HG02870 (cell line): ENCODE measurements around the gene SHB.

ENCODE experiments used
- ATAC-seq: cut with Tn5 transposase; IDR thresholded peaks from one replicate; pipeline ENCODE4 v1.9.1; 2021; ENCODE audit warnings: mild to moderate bottlenecking, moderate library complexity; ENCODE audit not compliant: unreplicated experiment

SHB gene

DNA sequence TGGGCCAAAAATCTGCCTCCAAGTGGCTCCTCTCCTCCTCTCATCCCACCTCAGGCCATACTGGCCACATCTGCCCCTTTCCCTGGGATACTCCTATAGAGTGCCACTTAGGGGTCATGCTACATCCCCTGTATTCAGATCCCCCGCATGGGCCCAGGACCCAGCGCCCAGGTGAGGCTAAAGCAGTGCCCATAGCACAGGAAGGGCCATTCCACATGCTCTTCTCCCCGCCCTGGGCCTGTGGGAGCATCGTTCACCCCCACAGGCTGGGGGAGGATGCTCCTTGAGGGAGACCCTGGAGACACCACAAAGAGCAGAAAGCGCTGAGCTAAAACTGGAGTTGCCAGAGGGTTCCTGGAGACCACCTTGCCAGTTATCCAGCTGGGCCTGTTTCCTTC is 112.6 kb downstream of the SHB start:
- ATAC-seq = no peak

DNA sequence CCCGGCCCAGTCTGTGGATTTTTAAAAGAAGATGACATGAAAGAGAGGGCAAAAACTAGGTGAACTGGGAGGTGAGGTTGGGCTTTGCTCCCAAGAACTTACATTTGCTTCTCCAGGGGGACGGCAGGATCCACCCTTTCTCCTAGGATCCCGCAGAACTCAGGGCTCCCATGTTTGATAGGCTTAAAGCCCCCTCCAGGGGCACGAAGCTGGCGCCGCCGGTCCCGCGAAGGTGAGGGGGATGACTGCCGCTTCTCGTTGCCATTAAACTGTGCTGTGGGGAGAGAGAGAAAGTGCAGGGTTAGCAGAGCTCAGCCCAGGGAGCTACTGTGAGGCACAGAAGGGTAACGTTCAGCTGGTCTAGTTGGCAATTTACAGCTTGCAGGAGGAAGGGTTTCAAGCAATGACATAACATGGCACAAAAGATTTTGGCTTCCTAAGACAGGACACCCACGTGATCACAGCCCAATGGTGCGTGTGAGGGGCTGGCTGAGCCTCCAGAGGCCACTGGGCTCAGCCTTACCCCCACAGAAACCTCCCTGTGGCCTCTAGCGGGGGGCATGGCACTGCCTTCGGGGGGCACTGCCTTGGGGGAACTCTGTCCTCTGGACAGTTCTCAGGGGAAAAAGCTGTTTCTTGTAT is 113.1 kb downstream of the SHB start:
- ATAC-seq = no peak

DNA sequence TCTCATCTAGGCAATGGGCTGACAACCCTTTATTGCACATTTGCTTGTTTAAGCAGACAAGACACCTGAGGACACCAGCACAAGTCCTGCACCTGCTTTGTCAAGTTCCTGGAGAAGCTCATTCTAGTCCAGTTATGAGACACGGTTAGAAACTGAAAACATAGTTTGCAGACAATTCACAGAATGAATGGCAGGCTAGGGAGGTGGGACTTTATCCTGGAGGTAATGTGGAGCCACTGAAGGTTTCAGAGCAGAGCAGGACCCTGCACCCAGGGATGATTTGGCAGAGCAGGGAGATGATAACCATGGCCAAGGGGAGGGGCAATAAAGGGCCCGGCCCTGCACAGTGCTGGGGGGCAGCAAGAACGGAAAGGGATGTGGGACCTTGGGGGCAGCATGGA is 114.4 kb downstream of the SHB start:
- peak; percentile 65 for ATAC-seq

DNA sequence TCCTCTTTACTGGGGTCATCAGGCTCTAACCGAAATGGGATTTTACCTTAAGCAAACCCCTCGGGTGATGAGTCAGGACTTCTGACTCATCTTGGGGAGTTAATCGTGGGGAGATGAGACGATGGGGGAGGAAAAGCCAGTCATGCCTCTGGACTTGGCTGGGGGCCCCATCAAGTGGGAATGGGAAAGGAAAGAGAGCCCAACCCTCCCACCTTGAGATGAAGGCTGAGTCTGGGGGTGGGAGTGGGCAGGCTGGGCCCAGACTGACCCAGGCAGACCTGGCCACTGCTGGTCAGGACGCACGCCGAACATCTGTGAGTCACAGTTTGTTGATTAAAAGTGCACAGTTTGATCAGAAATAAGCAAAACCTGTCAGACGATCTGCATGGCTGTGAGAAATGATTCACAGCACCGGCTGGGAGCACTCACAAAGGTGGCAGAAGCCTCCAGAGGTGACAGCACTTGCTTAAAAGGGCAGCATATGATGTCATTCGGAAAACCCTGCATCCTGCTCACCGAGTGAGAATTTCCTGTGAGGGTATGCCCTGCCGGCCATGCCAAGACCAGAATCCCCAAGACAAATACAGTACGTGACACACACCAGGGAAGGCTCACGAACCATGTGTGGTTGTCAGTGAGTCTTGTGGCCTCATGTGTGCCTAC is 115.1 kb downstream of the SHB start:
- peak; percentile 53 for ATAC-seq

DNA sequence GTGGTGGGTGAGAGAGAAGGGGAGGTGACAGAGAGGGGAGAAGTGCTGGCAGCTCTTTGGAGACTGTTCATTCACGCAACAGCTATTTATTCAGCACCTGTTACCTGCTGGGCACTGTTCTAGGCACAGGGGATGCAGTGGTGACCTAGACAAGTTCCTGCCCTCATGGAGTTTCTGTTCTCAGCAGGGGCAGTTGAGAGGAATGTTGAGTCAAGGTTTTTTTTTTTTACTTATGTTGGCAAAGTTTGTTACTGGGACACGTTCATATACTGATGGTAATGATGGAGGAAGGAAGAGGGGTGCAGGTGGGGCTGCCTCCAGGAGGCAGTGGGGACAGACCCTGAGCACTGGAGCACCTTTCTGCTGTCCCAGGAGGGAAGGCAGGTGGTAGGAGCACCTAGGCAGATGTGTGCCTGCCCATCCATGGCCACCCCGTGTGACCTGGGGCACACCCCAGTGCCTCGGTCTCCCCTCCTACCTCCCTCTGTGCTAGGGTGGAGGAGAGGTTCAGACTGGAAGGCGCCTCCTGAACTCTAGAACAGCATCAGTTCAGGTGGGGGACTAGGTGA is 115.7 kb downstream of the SHB start:
- no peak for ATAC-seq

DNA sequence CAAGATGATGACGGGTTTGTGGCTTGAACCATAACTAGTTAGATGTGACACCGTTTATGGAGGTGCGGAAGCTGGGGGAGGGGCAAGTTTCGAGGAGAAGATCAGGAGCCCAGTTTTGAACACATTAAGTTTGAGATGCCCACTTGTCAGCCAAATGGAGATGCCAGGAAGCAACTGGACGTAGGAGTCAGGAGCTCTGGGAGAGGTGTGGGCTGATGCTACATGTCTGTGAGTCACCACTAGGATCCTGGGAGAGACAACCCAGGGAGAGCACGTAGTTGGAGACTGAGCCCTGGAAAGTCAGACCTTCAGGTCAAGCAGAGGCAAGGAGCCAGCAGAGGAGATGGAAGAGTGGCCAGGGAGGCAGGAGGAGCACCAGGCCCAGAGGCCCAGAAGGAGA is 116.3 kb downstream of the SHB start:
- ATAC-seq = no peak

DNA sequence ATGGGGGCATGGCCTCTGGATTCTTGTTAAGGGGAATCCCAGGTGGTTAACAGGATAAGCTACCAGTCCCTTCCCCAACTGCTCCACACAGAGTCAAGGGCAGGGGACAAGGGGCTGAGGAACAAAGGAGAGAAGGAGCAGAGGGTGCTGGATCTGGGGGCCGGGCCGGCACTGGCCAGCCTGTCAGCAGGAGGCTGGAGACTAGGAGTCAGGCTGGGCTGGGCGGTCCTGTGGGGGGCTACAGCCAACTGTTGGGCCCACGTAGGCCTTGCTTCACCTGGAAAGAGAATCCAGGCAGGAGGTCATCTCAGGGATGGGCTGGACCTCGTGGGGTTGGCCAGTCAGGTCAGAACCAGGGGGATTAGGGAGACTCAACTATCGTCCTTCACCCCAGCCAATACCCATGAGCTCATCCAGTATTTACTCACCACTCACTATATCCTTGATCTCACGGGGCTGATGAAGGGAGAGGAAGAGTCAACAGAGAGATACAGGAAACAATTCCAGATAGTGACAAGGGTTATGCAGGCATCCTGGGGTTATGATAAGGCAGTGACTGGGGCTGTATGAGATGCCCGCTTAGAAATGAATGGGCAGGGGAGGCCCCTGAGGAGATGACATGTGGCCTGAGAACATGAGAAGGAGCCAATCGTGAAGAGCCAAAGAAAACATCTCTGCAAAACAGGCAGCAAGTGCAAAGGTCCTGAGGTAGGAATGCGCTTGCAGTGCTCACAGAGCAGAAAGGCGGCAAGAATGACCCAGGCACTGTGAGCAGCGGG is 117.2 kb downstream of the SHB start:
- no peak for ATAC-seq

DNA sequence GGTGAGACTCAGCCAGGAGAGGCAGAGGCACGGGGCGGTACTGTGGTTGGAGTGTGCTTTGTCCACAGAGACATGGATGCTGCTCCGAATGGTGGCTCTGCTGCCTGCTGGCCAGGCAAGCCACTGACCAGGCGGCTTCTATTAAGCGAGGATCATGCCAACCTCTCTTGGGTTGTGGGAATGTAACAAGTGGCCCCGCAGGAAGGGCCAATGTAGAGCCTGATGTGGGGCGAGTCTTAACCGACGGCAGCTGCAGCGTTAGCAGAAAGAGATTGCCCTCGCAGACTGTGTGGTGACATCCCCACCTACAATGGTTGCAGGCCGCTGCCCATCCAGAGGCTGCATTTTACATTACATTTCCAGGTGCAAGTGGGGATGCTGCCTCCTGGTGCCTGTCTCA is 118.5 kb downstream of the SHB start:
- ATAC-seq = no peak

DNA sequence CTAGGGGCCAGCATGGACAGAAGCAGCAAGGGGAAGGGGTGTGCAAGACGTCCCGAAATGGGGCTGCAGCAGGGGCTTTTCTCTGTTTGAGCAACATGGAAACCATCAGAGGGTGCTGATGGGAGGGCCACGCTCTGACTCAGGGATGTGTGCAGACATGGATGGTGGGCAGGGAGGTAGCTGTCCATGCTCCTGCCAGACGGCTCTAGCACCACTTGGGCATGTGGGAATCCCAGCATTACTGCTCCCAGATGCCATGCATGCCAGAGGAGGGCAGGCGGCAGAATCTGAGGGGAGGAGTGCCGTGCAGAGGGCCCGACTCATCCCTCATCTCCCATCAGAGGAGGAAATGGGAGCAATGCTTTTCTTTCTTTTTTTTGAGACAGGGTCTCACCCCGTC is 119.5 kb downstream of the SHB start:
- ATAC-seq = no peak

DNA sequence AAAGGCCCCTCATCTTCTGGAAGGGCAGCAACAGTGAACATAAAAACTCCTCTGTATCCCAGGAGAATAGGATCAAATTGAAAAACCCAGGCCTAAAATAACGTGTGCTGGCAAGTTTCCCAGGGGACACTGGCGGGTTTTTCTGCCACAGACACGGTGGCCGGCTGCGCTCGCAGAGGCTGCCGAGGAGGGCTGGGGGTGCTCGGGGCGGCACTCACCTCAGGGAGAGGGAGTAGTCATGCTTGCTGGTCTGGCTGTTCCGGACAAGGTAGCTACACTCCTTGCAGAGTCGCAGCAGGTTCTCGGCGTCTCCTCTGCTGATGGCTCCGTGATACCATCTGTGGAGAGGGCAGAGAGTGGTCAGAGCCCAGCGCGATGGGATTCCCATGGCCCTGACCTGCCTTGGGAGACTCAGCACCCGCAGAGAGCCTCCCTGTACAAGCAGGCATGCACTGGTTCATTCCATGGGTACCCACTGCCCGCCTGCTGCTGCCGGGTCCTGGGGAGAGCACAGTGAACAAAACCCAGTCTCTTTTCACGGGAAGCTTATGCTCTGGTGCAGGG is 120.5 kb downstream of the SHB start:
- no peak for ATAC-seq

DNA sequence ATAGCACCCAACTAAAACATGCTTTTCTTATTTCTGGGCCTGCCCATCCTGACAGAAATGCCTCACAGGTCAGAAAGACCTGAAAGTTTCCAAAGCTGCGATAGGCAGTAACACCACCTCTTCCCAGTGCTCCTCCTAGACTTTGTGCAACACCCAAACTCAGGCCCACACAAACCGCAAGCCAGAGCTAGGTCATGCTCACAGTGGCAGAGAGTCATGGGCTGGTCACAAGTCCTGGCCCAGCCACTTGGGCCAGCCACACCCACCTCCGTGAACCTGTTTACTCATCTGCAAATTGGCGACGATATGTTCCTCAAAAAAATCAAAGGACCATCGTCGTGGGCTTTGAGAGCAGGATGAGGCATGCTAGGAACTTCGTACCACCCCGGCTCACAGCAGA is 121.0 kb downstream of the SHB start:
- ATAC-seq = no peak

DNA sequence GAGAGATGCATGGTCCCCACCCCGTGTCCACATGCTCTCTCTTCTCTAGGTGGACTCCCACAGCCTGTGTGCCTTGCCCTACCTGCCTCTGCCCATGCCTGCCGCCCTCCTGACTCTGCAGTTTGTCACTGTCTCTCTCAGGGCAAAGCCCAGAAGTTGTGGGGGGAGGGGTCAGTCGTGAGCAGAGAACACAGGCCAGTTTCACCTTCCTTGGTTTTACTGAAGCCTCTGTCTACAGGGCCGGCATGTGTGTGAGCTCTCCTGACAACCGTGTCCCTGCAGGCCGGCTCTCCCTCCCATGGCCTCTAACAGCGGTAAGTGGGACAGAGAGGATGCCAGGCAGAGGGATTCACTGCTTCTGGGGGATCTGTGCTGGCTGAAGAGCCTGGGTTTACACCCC is 121.6 kb downstream of the SHB start:
- ATAC-seq = no peak

DNA sequence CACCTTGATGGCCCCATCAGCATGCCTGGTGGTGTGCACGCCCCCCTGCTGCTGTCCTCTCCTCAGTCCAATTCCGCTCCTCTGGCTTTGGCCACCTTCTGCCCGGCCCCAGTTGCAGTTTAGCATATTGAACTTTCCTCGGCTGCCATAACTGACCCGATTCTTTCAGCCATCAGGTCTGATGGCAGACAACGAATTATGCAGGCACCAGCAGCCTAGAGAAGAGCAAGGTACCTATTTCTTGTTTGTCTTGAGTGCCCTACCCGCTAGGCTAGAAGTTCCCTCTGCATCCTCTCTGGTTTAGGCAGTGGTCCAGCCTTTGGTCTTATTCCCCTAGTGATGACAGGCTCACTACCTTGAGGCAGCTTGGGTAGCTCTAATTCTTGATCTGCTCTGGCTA is 122.1 kb downstream of the SHB start:
- ATAC-seq = no peak

DNA sequence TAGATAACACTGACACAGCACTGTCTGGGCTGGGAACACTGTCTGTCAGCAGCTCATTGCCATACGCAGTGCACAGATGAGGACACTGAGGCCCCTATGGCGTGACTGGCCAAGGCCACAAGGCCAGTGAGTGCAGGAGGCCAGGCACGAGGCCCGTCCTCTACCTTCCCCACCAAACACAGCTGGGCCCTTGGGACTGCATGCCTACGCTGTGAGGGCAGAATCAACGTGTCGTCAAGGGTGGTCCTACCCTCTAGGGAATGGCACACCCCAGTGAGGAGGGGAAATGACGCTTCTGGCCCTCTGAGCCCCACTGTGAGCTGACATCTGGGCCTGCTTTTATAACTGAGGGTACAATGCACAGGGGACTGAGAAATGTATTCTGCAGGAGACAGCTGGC is 123.0 kb downstream of the SHB start:
- ATAC-seq = no peak

DNA sequence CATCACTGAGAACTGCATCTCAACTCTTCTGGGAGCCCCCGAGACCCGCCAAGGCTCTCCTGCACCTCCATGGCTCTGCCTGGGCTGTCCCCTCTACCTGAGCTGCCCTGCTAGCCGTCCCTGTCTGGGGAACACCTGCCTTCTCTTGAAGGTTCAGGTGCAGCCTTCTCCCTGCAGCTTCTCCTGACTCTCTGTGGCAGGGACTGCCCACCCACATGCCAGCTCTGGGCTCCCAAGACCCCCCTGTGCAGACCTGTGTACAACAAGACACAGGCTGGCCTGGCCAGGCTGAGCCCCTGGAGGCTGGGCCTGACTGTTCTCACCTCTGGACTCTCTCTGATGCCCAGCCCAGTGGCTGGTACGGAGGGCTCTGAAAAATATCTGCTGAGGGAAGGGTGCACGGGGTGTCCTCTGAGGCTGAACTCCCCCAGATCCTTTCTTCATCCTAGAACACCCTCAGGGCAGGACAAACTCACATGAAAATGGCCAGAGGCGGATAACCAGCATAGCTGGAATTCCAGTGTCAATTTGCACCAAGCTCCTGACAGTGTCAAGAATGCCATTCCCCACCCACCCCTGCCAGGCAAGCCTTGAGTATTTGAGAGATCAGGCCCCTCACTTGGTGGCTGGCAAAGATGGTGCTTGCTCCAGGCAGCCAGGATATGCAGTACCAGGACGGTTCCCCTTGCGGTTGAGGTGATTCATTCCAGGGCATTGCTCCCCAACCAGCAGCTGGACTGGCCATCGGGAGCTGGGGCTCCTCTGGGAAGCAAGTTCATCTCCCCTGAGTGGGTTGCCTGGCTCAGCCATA is 124.2 kb downstream of the SHB start:
- no peak for ATAC-seq

DNA sequence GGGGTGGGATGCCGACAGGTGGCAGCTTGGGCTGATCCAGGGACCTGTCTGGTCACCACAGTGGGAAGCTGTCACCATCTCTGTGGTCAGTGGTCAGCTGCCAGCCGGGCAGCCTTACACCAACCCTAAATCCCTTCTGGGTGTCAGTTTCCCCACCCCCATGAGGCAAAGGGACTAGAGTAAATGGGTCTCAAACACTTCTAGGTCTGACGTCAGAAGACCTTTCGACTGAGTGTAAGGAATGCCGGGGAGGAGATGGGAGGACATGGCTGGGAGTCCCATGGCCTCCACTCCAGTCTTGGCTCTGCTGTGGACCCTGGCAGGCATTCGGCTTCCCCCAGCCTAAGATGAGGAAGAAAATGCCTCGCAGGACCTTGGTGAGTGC is 124.8 kb downstream of the SHB start:
- no peak for ATAC-seq

DNA sequence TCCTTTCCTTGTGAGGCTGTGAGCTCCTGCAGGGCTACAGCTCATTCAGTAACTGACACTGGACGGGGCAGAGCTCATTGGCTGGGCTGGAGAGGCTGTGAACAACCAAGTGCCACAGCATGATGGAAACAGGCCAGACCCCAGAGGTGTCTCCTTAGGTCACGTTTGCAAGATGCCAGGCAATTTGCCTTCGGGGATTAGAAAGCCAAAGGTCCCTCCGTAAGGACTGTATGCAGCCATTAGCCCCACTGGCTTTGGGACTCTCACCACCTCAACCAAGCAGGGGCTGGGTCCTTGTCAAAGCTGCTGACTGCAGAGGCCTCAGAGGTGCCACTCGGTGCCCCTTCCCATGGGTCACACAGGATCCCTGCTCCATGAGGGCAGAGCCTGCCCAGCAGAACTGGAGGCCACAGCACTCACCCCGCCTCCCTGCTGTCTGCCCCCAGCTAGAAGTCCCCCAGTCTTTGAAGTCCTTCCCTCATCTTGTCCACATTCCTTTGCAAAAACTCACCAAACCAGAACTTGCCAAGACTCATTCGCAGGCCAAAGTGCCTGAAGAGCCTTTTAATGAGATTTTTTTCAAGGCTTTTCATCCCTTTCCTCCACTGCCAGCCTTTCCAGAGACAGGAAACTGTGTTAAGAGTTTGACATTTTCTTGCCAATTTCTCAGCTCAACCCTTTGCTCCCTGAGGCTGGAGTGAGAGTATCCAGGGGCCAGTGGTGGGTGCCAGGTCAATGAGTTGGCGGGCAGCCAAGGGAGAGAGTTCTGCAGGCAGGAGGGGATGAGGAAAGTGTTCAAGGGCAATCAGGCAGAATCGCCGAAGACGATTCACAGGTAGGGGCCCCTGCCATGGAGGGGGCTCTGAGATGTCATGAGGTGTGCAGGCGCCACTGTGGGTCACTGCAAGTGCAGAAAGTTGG is 125.4 kb downstream of the SHB start:
- ATAC-seq = no peak

DNA sequence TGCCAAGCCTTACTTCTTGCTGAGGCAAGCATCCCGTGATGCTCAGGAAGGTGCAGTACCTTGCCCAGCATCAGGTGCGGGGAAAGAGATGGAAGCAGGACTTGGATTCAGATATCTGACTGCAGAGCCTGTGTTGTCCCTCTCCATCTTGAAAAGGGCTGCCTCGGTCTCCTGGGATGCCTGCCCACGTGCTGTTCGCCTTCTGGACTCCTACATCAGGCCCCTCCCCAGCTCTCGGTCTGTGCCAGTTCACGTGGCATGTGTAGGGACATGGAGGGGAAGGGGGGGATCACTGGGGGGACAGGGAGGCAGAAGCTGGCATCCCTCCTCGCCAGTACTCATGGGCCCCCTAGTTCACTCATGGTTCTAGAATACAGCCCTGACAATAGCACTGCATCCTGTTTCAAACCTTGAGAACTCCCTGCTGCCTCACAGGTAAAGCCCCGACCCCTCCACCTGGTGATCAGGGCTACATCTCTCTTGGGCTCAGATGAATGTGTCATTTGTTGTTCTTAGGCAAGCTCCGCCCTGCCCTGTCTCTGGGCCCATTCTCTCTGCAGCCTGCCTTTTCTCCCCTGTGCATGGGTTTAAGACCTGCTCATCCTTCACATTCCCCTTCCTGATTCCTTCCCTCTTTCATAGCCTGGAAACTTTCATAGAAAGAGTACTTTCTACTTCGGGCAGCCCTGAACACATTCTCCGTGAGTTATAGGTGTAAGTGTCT is 126.2 kb downstream of the SHB start:
- no peak for ATAC-seq

DNA sequence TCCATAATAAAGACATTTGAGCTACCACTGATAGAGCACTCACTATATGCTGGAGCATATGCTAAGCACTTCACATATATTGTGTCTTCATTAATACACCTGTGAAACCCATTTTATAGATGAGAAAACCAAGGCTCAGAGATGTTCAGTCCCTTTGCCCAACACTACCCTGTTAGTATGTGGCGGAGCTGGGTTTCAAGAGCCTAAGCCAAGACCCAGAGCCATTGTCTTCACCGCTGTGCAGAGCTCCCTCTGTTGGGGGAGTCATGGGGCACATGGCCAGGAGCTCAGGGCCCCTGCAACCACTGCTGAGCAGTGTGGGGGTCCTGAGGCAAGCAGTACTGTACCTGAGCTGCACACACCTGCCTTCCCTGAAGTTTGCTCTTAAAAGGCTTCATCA is 127.8 kb downstream of the SHB start:
- no peak for ATAC-seq
